IPS DF 4.7 (cell line): ENCODE data around the gene ZNF23.
A peak's percentile ranks its signal among the peaks of the same experiment; 100 is the strongest.

Source experiments
- DNase-seq: peaks from one replicate; pipeline ENCODE4 v3.0.0-alpha.2; 2013; ENCODE audit warnings: low spot score; ENCODE audit errors: extremely low read depth

The ZNF23 gene

DNA sequence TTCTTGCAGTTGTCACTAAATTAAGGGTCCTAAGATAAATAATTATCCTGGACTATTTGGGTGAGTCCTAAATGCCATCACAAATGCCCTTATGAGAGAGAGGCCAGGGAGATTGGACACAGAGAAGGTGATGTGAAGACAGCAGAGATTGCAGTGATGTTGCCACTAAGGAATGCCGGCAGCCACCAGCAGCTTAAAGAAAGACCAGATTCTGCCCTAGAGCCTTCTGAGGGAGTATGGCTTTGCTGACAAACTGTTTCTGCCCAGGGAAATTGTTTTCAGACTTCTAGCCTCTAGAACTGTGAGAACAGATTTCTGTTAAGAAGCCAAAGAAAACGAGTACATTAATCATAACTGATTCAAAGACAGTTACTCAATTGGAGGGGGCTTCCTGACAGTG is 10.0 kb upstream of the ZNF23 start:
- no peak for DNase-seq

DNA sequence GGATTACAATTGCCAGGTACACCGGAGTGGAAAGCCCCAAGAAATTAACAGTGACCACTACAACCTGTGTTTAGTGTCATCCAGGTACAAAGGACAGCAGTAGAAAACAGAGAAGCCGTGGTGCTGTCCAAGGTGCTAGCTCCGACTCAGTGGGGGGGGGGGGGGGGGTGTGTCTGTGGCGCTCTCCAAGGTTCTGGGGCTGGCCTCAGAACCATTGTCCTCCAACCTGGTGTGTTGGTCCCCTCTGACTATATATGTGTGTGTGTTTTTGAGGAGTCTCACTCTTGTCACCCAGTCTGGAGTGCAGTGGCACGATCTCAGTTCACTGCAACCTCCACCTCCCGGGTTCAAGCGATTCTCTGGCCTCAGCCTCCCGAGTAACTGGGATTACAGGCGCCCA is 5.8 kb upstream of the ZNF23 start:
- peak; percentile 3 for DNase-seq

- DNase-seq = no peak
Measured at GRCh38 chr16:71464231-71464630, 2.2 kb upstream of the ZNF23 start.

GRCh38 chr16:71460941-71461340 is 1.1 kb downstream of the ZNF23 start:
- DNase-seq = no peak

DNA sequence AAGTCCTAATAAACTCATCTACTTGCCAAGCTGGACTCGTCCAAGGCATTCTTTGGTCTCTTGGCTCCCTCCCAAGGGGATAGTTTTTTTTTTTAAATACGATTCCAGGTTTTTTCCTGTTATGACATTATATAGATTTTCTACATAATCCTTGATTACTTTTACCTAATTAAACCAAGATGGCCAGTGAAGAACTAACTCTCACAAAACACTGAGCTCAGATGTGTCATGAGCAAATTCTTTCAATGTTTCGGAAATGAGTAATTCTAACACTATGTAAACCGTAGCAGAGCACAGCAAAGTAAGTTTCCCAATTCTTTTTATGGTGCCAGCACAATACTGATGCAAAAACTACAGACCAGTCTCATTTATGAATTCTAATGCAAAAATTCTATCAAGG is 1.8 kb downstream of the ZNF23 start:
- no peak for DNase-seq

DNA sequence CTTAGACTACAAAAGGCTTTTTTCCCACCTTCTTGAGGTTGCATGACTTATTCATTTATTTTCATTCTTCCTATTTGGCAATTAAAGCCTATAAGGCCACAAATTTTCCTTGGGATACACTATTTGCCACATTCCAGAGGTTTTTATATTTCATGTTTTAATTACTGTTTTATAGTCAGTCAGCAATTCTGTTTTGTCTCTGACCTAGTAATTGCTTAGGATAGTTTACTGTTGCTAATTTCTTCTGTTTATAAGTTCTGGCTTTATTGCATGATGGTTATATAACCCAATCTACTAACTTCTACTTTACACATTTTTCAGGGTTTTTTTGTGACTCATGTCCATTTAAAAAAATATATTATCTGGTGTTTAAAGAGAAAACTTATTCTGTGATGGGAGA is 2.5 kb downstream of the ZNF23 start:
- DNase-seq = no peak

DNA sequence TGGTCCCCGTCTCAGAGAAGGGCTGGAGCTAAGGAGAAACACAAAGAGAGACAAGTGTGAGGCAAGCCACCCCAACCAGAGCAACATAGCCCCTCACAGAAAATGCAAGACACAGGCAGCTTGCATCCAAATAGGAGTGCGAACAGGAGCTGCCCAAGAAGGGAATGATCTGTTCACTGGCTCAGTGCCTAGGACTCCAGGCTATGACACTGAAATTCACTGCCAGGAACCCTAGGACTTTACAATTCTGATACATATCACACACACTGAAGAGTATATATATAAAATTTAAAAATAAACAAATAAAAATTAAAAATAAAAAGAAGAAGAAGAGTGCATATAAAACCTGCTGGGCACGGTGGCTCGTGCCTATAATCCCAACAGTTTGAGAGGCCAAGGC is 5.2 kb downstream of the ZNF23 start:
- DNase-seq = no peak

- DNase-seq = no peak
Measured at GRCh38 chr16:71453036-71453435, 9.0 kb downstream of the ZNF23 start.

- no peak for DNase-seq
Measured at GRCh38 chr16:71449020-71449419, 13.0 kb downstream of the ZNF23 start.

DNA sequence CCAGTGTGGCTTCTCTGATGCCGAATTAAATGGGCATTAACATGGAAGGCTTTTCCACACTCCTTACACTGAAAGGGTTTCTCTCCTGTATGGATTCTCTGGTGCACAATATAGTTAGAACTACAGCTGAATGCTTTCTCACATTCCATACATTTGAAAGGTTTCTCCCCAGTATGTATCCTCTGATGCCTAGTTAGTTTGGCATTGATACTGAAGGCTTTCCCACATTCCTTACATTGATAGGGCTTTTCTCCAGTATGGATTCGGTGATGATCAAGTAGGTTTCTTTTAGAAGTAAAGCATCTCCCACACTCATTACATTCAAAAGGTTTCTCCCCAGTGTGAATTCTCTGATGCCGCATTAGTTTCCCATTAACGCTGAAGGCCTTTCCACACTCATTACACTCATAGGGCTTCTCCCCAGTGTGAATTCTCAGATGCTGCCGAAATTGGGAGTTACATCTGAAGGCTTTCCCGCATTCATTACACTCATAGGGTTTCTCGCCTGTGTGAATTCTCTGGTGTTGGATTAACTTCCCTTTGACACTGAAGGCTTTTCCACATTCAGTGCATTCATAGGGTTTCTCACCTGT is 13.7 kb downstream of the ZNF23 start:
- no peak for DNase-seq

- no peak for DNase-seq
Measured at GRCh38 chr16:71443714-71444113, 18.3 kb downstream of the ZNF23 start.

DNA sequence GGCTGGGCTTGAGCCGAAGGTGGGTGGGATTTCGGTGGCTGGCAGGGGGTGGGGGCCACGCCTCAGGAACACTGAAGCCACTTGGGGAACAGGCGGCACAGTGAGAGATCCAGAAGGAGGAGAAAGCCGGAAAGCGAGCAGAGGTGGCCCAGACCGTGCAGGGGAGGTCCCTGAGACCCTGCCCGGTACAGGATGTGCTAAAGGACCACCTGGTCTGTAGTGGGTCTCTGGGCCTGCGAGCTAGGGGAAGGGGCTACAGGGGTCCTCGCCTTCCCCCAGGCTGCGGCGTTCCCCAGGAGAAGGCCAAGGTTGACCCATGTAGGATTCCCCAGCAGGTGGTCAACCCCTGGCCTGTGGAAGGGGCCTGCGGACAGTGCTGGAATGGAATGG is 20.0 kb downstream of the ZNF23 start, which contains the start of gene TLE7:
Gene TLE7 (minus strand): TSS at position 4 of the 390 bp plus-strand sequence. CDS start 8,730 bp downstream, outside the sequence.
- no peak for DNase-seq

GRCh38 chr16:71441348-71442050 is 20.5 kb downstream of the ZNF23 start:
- no peak for DNase-seq

DNA sequence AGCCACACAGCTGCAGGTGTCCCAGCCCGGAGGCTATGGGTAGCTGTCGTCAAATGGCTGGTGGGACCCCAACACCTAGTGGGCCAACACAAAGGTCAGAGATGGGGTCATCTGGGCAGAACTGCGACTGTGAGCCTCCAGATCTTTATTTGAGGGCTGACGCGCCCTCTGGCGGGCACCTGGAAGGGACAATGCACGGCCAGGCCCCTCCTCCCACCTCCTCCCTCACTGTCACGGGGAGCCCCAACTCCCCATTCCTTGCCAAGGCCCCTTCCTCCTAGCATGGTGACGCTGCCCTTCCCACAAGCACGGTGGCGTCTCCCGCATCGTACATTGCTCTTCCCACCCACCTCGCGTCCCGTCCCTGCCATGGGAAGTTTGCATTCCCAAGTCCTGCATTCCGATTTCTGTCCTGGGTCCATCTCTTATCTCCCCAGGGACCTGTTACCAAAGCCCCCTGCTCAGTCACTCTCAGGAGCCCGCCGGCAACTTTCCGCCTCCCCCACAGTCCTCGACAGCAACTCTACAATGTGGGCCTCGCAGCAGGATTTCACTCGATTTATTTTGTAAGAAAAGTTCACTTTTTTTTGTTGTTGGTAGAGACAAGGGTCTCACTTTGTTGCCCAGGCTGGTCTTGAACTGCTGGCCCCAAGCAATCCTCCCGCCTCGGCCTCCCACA is 21.2 kb downstream of the ZNF23 start:
- no peak for DNase-seq

DNA sequence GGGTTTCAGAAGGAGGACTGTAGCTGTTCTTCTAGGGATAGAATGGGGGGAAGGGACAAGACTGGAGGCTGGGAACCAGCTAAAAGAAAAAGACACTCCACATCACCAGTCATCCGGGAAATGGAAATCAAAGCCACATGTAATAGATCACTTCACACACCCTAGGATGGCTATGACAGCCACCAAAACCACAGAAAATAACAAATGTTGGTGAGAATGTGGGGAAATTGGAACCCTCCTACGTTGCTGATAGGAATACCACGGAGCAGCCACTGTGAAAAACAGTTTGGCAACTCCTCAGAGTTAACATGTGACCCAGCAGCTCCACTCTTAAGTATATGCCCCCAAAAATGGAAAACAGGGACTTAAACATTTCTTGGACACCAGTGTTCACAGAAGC is 22.5 kb downstream of the ZNF23 start:
- no peak for DNase-seq

DNA sequence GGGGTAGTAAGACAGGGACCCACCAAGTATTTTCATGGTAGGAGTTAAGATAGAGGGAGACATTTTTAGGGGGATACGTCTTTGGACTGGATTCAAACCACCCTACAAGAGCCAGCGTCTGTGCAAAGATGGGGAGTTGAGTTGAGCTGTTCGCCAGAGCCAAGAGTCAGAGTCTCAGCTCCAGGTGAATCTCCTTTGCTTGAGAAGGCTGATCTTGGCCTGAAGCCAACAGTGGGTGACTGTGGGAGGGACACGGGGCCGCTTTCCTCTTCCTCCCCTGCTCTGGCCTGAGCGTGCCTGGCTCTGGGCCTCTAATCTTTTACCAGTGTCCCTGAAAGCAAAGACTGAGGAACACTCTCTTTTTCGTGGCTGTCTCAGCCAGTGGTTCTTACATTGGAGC is 25.6 kb downstream of the ZNF23 start:
- no peak for DNase-seq

DNA sequence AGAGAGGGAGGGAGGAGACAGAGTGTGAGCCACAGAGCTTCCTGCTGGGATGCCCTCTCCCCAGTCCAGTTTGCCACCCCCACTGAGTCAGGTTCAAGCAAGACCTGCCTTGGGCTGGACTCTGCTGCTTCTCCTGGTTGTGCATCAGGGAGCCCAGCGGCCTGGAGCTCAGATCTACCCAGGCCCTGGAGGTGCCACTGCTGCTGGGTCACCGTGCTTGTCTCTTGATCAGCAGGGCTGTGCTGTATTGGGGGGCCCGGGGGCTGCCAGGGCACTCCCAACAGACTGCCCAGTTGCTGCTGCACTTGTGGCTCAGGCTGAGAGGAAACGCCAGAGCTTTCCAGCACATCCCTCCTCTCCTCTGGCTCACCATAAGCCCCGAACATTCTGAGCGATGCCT is 29.1 kb downstream of the ZNF23 start:
- no peak for DNase-seq

- no peak for DNase-seq
Measured at GRCh38 chr16:71431991-71432390, 30.1 kb downstream of the ZNF23 start.

- no peak for DNase-seq
Measured at GRCh38 chr16:71431176-71431575, 30.9 kb downstream of the ZNF23 start.

DNA sequence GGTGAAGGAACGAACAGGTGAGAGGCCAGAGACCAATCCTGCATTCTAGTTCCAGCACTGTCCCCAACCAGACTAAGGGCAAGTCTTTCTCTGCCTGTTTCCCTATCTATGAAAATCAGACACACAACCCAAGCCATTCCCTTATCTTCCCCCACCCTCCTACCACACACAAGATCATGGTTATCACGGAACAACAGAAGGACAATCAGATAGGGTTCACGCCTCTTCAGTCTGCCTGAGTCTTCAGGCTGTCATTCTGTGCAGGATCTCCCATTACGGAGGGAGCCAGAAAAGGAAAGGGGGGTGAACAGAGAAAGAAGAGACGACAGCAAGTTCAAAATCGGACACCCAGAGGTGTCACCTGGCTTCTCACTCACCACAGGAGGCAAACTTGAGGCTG is 31.3 kb downstream of the ZNF23 start:
- no peak for DNase-seq

GRCh38 chr16:71429581-71429980 is 32.5 kb downstream of the ZNF23 start:
- no peak for DNase-seq

GRCh38 chr16:71428883-71429282 is 33.2 kb downstream of the ZNF23 start:
- DNase-seq = no peak

DNA sequence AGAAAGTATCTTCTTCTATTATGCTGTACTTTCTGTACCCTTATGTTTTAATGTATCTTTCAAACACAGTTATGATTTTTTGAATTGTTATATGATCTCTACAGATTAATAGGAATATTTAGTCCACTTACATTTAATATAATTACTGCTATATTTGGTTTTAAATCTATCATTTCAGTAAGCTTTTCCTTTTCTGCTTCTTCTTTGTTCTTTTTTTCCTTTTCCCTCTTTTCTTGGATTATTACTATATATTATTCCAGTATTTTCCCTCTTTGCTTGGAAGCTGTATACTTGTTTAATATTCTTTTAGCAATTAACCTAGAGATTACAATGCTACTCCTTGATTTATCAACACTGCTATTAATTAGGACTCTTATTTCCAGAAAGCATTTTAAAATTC is 33.7 kb downstream of the ZNF23 start:
- no peak for DNase-seq
